Measurements from ENCODE around the gene MAPK4.
"Not testable (repeated sequence)": the region's sequence is repeated elsewhere in the genome, so short reads cannot be mapped to it uniquely, and the experiment has no call there.

Gene MAPK4

DNA sequence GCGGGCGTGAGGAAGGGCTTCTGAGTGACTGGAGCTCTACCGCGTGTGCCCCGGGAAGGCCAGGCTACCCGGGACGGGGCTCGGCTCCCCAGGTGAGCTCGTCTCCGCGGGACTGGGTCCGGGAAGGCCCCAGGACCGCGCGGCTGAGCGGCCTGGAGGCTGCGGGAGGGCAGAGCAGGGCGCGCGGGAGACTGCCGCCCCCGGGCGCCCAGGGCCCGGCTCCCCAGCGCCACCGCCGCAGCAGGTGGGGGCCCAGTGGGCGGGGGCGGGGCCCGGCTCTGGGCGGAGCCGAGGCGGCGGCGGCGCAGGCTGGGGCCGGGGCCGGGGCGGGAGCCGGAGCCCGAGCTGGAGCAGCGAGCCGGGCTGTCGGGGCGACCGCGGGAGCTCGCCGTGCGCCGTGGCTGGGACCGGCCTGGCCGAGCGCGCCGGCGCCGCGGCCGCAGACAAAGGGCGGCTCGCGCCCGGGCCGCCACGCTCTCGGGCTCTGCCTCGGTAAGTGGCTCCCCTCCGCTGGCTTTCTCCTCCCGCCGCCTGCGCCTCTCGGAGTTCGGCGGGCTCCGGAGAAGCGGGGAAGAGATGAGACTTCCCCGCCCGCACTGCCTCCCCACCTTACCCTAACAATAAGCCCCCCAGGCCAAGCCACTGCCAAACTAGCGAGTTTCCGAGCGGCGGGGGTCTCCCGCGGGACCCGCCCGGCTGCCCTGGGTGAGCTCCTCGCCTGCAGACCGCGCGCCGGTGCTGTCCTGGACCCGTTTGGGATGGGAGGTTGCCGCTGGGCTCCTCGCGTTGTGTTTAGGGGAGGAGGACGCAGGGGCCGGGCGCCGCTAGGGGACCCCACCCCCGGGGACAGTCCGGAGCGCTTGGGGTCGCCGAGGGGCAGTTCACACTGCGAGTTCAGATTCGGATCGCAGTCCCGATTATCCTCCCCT, at the start of gene MAPK4:
TSS of gene MAPK4 (plus strand) at position 336 of the 929 bp plus-strand sequence. CDS start 103,872 bp downstream, outside the sequence.
- no peak for DNase-seq

DNA sequence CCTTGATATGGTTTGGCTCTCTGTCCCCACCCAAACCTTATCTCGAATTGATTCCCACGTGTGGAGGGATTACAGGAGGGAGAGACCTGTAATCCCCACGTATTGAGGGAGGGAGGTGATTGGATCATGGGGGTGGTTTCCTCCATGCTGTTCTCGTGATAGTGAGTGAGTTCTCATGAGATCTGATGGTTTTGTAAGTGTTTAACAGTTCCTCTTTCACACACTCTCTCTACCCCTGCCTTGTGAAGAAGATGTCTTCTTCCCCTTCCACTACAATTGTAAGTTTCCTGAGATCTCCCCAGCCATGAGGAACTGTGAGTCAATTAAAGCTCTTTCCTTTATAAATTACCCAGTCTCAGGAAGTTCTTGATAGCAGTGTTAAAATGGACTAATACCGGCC, 42.6 kb upstream of the MAPK4 start:
- DNase-seq = not testable (repeated sequence)

DNA sequence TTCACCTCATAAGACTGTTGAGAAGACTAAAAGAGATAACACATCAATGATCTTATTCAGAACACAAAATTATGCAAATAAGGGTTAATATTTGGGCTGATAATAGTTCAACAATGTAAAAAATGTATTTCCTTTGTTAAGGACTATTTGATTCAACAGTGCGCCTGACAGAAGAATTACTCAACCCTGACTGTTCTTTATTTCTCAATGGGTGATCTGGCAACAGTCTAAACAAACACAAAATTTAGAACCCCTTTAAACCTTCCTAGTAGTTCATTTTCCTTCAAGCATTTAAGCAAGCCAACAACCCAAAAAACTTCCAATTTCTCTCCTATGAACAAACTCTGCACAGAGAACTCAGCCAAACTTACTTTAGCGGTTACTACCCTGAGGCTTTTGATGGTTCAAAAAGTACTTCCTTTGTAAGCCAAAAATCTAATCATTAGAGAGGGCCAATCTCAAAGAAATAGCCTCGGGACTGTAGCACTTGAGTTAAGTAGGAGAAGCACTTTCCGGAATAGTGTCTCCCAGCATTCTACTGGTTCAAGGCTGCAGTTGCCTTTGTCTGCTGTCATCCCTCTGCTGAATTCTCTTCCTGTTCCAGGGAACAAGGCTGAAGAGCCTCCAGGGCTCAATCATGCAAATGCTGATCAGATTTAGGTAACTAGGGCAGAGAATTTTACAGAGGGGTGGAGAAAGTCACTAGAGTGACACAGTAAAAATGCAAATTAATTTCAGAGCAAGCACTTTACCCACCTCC, 40.9 kb upstream of the MAPK4 start:
- DNase-seq = no peak

DNA sequence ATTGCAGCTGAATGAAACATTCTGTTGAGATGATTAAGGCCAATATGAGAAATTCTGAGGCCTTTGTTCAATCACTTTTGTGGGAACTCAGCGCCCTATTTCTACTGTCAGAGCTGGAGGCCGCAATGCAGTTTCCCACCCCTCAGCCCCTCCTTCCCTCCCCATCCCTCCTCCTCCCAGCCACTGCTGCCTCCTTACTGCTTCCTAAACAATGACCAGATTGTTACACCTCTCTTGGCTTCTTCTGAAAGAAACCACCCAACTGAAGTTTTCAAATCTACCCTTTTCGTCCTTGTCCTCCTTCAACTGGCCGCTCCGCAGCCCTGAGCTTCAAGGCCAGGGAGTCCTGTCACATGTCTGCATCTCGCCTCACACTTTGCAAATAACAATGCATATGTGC, 36.7 kb upstream of the MAPK4 start:
- DNase-seq = no peak

DNA sequence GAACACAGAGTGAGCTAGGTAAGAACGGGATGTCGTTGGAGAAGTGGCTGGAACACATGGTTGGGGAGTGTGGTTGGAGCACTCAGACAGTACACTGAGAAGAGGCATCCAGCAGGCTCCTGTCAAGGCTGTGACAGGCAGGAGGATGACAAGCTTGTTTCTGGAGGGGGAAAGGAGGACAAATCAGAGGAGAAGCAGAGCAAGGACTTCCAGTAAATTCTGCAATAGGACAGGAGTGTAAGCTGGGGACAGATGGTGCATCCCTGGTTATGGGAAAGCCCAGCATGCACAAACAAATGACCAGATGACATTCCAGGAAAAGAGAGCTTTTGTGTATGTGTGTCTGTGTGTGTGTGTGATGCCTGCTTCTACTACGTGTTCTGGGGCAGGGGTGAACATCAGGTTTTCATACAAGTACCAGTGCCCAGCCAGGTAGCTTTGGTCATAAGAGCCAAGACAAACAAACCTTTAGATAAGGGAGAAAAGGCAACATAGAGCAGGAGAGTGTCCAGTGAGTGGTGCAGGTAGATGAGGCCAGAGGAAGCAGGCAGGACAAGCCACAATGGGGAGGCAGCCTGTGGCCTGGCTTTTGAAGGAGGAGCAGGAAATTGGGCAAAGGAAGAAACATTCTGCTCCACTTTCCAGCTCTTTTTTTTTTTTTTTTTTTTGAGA, 32.1 kb upstream of the MAPK4 start:
- DNase-seq = no peak

DNA sequence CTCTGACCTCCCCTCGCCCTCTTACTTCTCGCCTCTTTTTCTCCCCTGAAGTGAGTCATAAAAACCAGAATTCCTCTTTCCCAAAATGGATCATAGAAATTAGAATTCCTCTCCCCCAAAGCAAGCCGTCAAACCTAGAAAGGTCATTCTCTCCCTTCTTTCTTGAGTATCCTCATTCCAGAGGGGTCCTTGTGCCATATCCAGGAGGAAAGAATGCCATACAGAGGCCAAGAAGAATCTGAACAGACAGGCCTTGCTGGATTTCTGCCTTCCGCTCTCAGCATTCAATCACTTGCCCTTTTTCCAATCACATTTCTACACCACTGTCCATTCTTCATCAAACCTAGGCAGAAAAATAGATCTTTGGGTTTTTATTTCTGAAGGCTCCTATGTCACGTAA, 31.1 kb upstream of the MAPK4 start:
- no peak for DNase-seq

DNA sequence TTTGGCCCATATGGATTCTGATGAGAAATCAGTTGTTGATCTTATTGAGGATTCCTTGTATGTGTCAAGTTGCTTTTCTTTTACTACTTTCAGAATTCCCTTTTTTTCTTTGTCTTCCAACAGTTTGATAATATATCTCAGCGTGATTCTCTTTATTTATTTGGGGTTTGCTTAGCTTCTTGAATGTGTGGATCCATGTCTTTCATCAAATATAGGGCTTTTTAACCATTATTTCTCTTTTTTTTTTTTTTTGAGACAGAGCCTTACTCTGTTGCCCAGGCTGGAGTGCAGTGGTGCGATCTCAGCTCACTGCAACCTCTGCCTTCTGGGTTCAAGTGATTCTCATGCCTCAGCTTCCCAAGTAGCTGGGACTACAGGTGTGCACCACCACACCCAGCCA, 26.1 kb upstream of the MAPK4 start:
- DNase-seq = not testable (repeated sequence)

DNA sequence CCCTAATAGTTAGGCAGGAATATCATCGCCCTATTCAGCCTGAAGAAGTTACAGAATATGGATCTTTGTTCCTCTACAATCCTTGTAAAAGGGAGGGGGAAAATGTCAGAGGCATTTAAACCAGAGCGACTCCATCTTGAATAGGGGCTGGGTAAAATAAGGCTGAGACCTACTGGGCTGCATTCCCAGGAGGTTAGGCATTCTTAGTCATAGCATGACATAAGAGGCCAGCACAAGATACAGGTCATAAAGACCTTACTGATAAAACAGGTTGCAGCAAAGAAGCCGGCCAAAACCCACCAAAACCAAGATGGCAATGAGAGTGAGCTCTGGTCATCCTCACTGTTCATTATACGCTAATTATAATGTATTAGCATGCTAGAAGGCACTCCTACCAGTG, 15.4 kb upstream of the MAPK4 start:
- not testable (repeated sequence) for DNase-seq

DNA sequence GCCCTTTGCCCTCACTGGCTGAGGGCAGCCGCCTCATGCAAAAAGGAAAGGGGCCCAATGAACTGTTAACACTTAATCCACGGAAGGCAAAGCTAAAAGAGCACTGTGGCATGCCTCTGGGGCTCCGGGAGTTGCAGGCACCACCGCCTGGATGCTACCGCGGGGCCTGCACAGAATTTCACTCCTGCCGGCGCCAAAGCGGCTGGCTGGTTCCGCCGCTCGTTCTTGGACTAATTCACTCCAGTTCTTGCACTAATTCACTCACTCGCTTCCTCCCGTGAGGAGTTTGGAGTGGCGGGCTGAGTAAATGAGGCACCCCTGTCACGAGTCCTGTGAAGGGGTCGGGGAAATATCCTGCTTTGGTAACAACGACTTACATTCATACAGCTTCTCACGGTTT, 14.0 kb upstream of the MAPK4 start:
- DNase-seq = no peak

DNA sequence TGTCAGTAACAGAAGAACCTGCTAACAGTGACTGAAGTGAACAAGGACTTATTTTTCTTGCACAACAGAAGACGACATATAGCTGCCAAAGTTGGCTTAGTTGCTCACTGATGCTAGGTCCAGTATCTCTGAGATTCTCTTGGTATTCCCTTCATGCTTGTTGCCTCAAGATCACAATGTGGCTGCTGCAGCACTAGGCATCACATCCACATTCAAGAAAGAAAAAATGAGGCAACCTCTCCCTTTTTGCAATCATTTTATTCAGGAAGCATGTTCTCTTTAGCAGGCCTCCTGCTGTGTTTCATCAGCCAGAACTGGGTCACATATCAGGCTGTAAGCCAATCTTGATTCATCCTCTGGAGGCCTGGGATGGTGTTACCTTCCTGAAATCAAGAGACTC, 11.7 kb upstream of the MAPK4 start:
- no peak for DNase-seq

DNA sequence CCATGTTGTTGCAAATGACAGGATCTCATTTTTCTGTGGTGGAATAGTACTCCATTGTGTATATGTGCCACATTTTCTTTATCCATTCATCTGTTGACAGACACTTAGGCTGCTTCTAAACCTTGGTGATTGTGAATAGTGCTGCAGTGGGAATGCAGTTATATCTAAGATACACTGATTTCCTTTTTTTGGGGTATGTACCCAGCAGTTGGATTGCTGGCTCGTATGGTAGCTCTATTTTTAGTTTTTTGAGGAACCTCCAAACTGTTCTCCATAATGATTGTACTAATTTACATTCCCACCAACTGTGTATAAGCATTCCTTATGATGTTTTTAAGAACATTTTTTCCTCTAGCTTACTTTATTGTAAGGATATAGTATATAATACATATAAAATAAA, 8.2 kb upstream of the MAPK4 start:
- DNase-seq = not testable (repeated sequence)

DNA sequence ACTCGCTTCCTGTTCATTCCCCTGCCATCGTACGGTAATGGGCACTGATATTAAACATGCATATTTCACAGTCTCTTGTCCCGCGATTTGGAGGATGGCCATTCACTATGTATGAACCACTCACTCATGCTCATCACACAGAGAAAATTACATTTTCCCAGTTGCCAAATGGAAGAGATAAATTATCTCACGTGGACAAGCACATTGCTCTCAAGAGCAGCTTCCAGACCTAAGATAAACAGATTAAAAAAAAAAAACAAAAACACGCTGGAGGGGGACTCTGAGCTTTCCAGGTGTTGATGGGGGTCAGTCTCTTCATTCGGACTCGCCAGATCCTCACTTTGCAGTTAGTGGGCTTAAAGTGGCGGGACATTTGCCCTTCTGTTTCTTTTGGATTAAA, 1.7 kb upstream of the MAPK4 start:
- no peak for DNase-seq

DNA sequence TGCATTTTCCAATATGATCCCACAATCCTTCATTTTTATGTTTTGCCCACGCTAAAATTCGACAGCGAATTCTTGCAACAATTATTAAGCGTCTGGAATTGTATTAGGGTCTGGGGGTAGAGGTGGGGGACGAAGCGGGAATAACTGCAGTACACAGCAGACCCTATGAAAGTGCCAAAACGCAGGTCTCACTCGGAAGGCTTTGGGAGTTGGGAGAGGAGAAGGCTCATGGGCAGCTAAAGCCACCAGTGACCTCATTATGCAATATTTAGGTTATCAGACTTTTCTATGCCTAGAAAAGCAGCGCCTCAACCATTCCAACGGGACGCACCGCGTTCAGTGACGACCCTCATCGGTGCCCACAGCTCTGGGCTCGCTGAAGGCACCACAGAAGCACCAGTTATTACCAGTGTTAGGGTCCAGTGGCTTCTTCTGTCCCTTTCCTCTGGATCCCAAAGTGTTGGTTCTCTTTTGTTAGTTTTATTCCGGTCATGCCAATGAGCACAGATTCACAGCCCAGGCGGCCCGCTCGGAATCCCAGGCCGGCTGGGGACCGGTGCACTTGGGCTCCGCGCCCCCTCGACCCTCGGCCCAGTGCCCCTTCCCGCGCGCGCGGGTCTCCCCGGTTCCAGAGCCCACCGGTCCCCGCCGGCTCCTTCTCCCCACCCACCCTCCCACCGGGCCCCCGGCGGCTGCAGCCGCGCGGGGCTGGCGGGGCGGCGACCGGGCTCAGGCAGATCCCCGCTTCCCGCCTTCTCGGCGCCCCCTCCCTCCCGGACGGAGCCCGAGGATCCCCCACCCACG, 737 bp upstream of the MAPK4 start:
- no peak for DNase-seq

DNA sequence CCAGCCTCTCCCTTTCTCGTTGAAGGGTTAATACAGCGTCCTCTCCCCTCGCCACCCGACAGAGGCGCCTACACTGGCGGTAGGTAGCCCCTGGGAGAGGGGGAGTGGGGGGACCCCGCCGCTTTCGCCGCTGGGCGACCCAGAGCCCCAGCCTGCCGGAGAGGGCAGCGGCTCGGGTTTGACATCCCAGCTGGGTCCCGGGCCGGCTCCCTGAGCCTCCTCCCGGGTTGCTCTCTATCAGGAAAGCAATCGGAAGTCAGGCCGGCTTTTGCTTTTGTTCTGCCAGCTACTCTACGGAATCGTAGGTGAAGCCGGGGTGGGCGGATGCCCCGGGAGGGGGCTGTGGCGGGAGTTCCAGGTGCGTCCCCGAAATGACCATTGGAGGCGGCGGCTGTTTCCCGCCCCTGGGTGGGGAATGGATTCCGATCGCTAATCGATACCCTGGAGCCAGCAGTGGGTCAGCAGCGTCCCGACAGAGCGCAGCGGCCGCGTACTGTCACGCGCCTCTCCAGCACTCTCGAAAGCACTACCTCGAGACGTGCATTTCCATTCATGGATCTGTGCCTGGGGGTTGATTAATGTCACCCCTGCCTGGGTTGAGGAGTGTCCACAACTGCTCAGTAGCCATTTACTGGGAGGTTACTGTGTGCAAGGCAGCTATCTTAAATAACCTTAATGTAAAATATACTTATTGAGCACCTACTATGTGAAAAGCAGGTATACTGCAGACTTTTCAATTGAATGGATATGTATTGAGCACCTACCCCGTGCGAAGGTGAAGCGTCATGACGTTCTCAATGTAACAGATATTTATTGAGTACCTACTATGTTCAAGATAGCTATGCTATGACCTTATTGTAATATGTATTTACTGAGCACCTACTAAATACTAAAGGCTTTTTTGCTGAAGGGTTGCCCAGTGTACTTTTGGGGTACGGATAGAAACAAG, 1.1 kb downstream of the MAPK4 start:
- no peak for DNase-seq

DNA sequence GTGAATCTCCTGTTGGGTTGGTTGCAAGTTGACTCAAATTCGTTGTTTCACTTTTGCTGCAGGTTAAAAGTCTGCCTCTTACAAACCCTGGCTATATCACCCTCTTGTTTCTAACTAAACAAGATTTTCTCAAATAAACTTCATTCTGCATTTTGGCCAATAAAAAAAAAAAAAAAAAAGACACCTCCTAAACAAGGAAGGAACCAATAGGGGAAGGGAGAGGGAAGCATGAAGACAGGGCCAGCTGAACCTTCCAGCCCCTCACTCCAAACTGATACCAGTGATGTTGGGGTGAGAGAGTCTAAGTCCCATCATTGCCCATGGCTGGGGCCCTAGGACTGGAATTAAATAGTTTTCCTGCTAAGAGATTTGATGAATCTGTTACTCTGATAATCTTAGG, 2.4 kb downstream of the MAPK4 start:
- DNase-seq = not testable (repeated sequence)

DNA sequence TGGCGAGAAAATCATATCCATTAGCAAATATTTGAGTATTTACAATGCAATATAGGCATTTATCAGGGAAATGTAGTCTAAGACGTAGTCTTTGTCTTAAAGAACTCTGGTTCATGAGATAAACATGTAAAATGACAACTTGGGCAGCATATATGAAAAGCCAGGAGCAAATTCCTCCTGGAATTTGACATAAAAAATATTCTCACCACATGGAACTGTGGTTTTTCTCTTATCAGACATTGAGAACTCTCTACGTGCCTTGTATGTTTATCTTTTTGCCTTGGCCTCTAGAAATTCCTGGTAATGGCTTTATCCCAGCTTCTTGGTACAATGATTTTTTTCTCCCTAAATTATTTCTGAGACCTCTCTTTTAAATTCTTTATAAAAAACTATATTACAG, 2.8 kb downstream of the MAPK4 start:
- DNase-seq = no peak

DNA sequence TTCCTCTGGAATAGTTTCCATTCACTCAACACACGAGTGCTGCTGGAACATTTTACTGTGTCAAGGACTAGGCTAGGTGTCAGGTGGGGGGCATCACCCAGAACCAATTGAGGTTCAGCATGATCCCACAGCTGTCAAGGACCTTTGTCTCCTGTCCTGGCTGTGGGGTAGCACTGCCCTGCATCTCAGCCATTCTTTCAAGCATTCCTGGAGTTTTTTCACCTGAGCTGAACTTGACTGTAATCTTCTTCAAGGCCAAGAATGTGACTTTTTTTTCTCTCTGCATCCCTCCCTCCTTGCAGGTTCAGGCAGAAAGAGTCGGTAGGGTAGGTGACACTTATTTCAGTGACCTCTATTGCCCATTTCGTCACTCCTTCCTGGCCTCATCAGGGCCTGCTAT, 3.5 kb downstream of the MAPK4 start:
- no peak for DNase-seq

DNA sequence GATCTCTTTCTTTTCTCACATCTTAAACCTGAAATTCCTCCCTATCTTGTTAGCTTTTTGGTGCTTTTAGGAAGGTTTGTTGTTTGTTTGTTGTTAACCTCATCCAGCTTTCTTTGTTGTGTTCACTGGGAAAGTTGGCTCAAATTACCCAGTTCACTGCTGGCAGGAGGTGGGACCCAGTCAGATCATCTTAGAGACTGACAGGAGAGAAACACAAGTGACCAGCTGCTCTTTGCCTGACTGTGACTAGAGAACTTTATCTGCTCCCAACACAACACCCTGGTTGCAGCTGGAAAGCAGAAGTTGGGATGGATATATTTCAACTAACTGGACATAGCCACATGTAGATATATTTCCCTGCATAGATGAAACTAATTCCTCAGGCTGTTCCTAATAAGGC, 10.0 kb downstream of the MAPK4 start:
- no peak for DNase-seq

DNA sequence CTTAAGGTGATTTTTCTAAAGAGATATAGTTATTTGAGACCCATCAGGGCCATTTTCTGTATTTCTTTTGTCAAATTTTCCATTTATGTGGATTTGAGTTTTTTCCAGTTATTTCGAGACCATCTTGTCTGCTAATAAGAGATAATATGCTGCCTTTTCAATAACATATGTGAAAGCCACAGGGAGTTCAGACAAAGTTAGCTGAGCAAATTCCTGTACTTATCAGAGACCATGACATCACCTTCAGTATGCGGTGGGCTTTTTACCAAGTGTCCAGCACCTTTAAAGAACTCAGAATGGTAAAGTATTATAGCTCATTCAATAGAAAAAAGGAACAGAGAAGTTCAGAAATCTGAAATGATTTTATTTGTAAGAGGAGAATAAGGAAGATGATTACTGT, 11.7 kb downstream of the MAPK4 start:
- no peak for DNase-seq

DNA sequence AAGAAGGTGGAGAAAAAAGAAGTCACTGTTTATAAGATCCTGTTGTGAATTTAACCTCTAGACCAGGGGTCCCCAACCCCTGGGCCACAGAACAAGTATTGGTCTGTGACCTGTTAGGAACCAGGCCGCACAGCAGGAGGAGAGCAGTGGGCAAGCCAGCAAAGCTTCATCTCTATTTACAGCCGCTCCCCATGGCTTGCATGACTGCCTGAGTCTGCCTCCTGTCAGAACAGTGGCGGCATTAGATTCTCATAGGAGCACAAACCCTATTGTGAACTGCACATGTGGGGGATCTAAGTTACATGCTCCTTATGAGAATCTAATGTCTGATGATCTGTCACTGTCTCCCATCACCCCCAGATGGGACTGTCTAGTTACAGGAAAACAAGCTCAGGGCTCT, 13.3 kb downstream of the MAPK4 start:
- DNase-seq = not testable (repeated sequence)

DNA sequence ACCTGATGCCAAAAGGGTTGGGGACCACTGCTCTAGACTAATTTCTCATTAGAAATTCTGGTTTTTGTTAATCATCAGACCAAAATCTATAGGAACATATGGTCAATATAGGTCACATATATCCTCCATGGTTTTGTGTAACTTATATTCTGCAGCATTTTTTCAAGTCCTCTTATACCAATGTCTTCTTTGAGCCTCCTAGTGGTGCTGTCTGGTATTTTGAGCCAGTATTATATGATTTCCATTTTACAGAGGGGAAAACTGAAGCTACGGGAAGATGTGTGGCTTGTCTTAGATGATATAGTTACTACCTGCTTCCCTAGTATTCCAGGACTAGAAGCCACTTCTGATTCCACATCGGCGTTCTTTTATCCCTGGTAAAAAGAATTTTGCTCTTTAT, 13.8 kb downstream of the MAPK4 start:
- DNase-seq = no peak

DNA sequence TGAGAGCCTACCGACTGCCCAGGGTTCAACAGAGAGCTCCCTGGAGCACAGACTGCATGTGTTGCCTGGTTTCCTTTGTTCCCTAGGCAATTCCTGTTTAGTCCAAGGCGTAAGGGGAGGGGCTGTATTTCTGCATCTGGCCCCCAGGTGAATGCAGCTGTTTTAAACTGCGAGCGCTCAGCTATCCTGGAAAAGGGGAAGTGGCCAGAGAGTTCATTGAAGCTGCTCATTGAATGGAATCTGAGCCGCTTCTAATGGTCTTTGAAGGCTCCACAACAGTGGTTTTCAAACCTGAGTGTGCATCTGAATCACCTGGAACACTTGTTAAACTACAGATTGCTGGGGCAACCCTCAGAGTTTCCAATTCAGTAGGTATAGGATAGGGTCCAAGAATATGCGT, 18.1 kb downstream of the MAPK4 start:
- no peak for DNase-seq

All from bone marrow (tissue), 2 donors.